Stimulated activated effector memory CD8-positive, alpha-beta T cell treated with anti-CD3 and anti-CD28 coated beads, Interleukin-12 subunit alpha, Interleukin-12 subunit beta, amount 100 ng/mL, for 72 hours (primary cell): ENCODE results near the gene RAI14.

ENCODE experiments used
- ATAC-seq: fragments of 150-1000 bp; cut with Tn5 transposase; 2 replicates; pipeline ENCODE4 v1.10.0; 2021
- DNase-seq, 2 donors: peaks; one replicate each; pipeline ENCODE4 v3.0.0; 2021 to 2022; ENCODE audit warnings: low spot score in 2 of 2
- H3K27ac Mint-ChIP-seq: one replicate; pipeline ENCODE4 v1.8.0; 2022; ENCODE audit warnings: mild to moderate bottlenecking, mixed read lengths
- H3K36me3 Mint-ChIP-seq: one replicate; pipeline ENCODE4 v1.8.0; 2022; ENCODE audit warnings: mild to moderate bottlenecking, mixed read lengths
- H3K4me1 Mint-ChIP-seq: one replicate; pipeline ENCODE4 v1.8.0; 2022; ENCODE audit warnings: mixed read lengths
- H3K4me3 Mint-ChIP-seq: one replicate; pipeline ENCODE4 v1.8.0; 2022; ENCODE audit warnings: mild to moderate bottlenecking, mixed read lengths
- H3K9me3 Mint-ChIP-seq: one replicate; pipeline ENCODE4 v1.8.0; 2022; ENCODE audit warnings: mixed read lengths

Gene RAI14

GRCh38 chr5:34656001-34656699 lies at the start of gene RAI14:
TSS of gene RAI14 (plus strand) at chr5:34656328. CDS start at chr5:34686920, 30,592 bp downstream.
- Mint-ChIP-seq H3K27ac (peak within 1 kb of the TSS; percentile 80), H3K4me3 (peak within 1 kb of the TSS; percentile 77), H3K4me1 (peaks cover 21% of the 10 kb centered on the region), H3K36me3 (no peaks in the 10 kb centered on the region), H3K9me3 (no peaks in the 10 kb centered on the region)
- ATAC-seq (peak; percentile 40), DNase-seq (peak in 1 of 2 donors; percentile 5)

GRCh38 chr5:34608368-34608767 lies 47.8 kb upstream of the RAI14 start:
- no peaks in the 10 kb centered on the region for H3K36me3 Mint-ChIP-seq
- no peak overlapping the region for H3K27ac Mint-ChIP-seq
- H3K4me1 Mint-ChIP-seq = no peaks in the 10 kb centered on the region
- H3K9me3 Mint-ChIP-seq = no peaks in the 10 kb centered on the region
- ATAC-seq (no peak), DNase-seq (no peak)
- no peak overlapping the region for H3K4me3 Mint-ChIP-seq

GRCh38 chr5:34608859-34609648 lies 47.1 kb upstream of the RAI14 start:
- DNase-seq = no peak
- no peak overlapping the region for H3K27ac Mint-ChIP-seq
- no peaks in the 10 kb centered on the region for H3K9me3 Mint-ChIP-seq
- no peak for ATAC-seq
- H3K4me1 Mint-ChIP-seq = no peaks in the 10 kb centered on the region
- no peaks in the 10 kb centered on the region for H3K36me3 Mint-ChIP-seq
- H3K4me3 Mint-ChIP-seq = no peak overlapping the region

- Mint-ChIP-seq H3K4me3 (no peak overlapping the region), H3K36me3 (no peaks in the 10 kb centered on the region), H3K4me1 (no peaks in the 10 kb centered on the region), H3K9me3 (no peaks in the 10 kb centered on the region), H3K27ac (no peak overlapping the region)
- DNase-seq (no peak), ATAC-seq (no peak)
Observed at GRCh38 chr5:34609951-34610441, 46.1 kb upstream of the RAI14 start.

- H3K36me3 Mint-ChIP-seq = no peaks in the 10 kb centered on the region
- no peaks in the 10 kb centered on the region for H3K9me3 Mint-ChIP-seq
- H3K27ac Mint-ChIP-seq = no peak overlapping the region
- H3K4me1 Mint-ChIP-seq = no peaks in the 10 kb centered on the region
- DNase-seq (no peak), ATAC-seq (no peak)
- no peak overlapping the region for H3K4me3 Mint-ChIP-seq
Observed at GRCh38 chr5:34610546-34610945, 45.6 kb upstream of the RAI14 start.

GRCh38 chr5:34611464-34612415 lies 44.4 kb upstream of the RAI14 start:
- H3K4me3 Mint-ChIP-seq = no peak overlapping the region
- H3K27ac Mint-ChIP-seq = no peak overlapping the region
- ATAC-seq = no peak
- H3K36me3 Mint-ChIP-seq = no peaks in the 10 kb centered on the region
- H3K4me1 Mint-ChIP-seq = no peaks in the 10 kb centered on the region
- DNase-seq = no peak
- H3K9me3 Mint-ChIP-seq = no peaks in the 10 kb centered on the region

- Mint-ChIP-seq H3K36me3 (no peaks in the 10 kb centered on the region), H3K4me1 (no peaks in the 10 kb centered on the region), H3K27ac (no peak overlapping the region), H3K9me3 (no peaks in the 10 kb centered on the region), H3K4me3 (no peak overlapping the region)
- DNase-seq = no peak
- no peak for ATAC-seq
Observed at GRCh38 chr5:34616651-34617050, 39.5 kb upstream of the RAI14 start.

- Mint-ChIP-seq H3K27ac (no peak overlapping the region), H3K4me3 (no peak overlapping the region), H3K9me3 (no peaks in the 10 kb centered on the region), H3K36me3 (no peaks in the 10 kb centered on the region), H3K4me1 (no peaks in the 10 kb centered on the region)
- DNase-seq (no peak), ATAC-seq (no peak)
Observed at GRCh38 chr5:34618371-34619065, 37.6 kb upstream of the RAI14 start.

GRCh38 chr5:34620185-34620584 lies 35.9 kb upstream of the RAI14 start:
- no peak overlapping the region for H3K27ac Mint-ChIP-seq
- H3K4me1 Mint-ChIP-seq = no peaks in the 10 kb centered on the region
- ATAC-seq (no peak), DNase-seq (no peak)
- no peaks in the 10 kb centered on the region for H3K36me3 Mint-ChIP-seq
- no peaks in the 10 kb centered on the region for H3K9me3 Mint-ChIP-seq
- no peak overlapping the region for H3K4me3 Mint-ChIP-seq

- Mint-ChIP-seq H3K4me3 (no peak overlapping the region), H3K9me3 (no peaks in the 10 kb centered on the region), H3K36me3 (no peaks in the 10 kb centered on the region), H3K4me1 (no peaks in the 10 kb centered on the region), H3K27ac (no peak overlapping the region)
- DNase-seq (no peak), ATAC-seq (no peak)
Observed at GRCh38 chr5:34621277-34622097, 34.6 kb upstream of the RAI14 start.

GRCh38 chr5:34622098-34622400 lies 34.1 kb upstream of the RAI14 start:
- H3K9me3 Mint-ChIP-seq = no peaks in the 10 kb centered on the region
- H3K36me3 Mint-ChIP-seq = no peaks in the 10 kb centered on the region
- DNase-seq (no peak), ATAC-seq (no peak)
- H3K27ac Mint-ChIP-seq = no peak overlapping the region
- no peak overlapping the region for H3K4me3 Mint-ChIP-seq
- no peaks in the 10 kb centered on the region for H3K4me1 Mint-ChIP-seq

- no peak for DNase-seq
- Mint-ChIP-seq H3K36me3 (no peaks in the 10 kb centered on the region), H3K9me3 (no peaks in the 10 kb centered on the region), H3K4me3 (no peak overlapping the region), H3K27ac (no peak overlapping the region), H3K4me1 (no peaks in the 10 kb centered on the region)
- no peak for ATAC-seq
Observed at GRCh38 chr5:34624691-34625090, 31.4 kb upstream of the RAI14 start.

GRCh38 chr5:34625246-34625645 lies 30.9 kb upstream of the RAI14 start:
- ATAC-seq (no peak), DNase-seq (no peak)
- Mint-ChIP-seq H3K9me3 (no peaks in the 10 kb centered on the region), H3K36me3 (no peaks in the 10 kb centered on the region), H3K27ac (no peak overlapping the region), H3K4me3 (no peak overlapping the region), H3K4me1 (no peaks in the 10 kb centered on the region)

GRCh38 chr5:34626036-34626435 lies 30.1 kb upstream of the RAI14 start:
- Mint-ChIP-seq H3K27ac (no peak overlapping the region), H3K4me1 (no peaks in the 10 kb centered on the region), H3K36me3 (no peaks in the 10 kb centered on the region), H3K4me3 (no peak overlapping the region), H3K9me3 (no peaks in the 10 kb centered on the region)
- DNase-seq = no peak
- peak; percentile 26 for ATAC-seq
